ENCODE data around the gene MSANTD3.

Gene MSANTD3

GRCh38 chr9:100448266-100448665 is 21.3 kb downstream of the MSANTD3 start:
- TF ChIP-seq CTCF (IDR thresholded peaks at IDR 0.05; ENCODE audit: control insufficient read depth, extremely low read depth, insufficient read depth), result no peak
- DNase-seq (ENCODE audit: low read depth), result no peak
- H3K4me3 ChIP-seq (ENCODE audit: low read depth, low read length), result no peak overlapping the region

- H3K4me3 ChIP-seq (ENCODE audit: low read depth, low read length), result no peak overlapping the region
- TF ChIP-seq CTCF (IDR thresholded peaks at IDR 0.05; ENCODE audit: control insufficient read depth, extremely low read depth, insufficient read depth), result no peak
- DNase-seq (ENCODE audit: low read depth), result no peak
These were observed 22.5 kb downstream of the MSANTD3 start for GRCh38 chr9:100449420-100449819.

- no peak overlapping the region for H3K4me3 ChIP-seq (ENCODE audit: low read depth, low read length)
- DNase-seq (ENCODE audit: low read depth), result no peak
- TF ChIP-seq CTCF (IDR thresholded peaks at IDR 0.05; ENCODE audit: control insufficient read depth, extremely low read depth, insufficient read depth), result no peak
These were observed 26.0 kb downstream of the MSANTD3 start for GRCh38 chr9:100452894-100453293.

- no peak overlapping the region for H3K4me3 ChIP-seq (ENCODE audit: low read depth, low read length)
- DNase-seq (ENCODE audit: low read depth), result no peak
- TF ChIP-seq CTCF (IDR thresholded peaks at IDR 0.05; ENCODE audit: control insufficient read depth, extremely low read depth, insufficient read depth), result no peak
These were observed 28.5 kb downstream of the MSANTD3 start for GRCh38 chr9:100455470-100455869.

- TF ChIP-seq CTCF (IDR thresholded peaks at IDR 0.05; ENCODE audit: control insufficient read depth, extremely low read depth, insufficient read depth), result no peak
- DNase-seq (ENCODE audit: low read depth), result no peak
- H3K4me3 ChIP-seq (ENCODE audit: low read depth, low read length), result no peak overlapping the region
These were observed 30.6 kb downstream of the MSANTD3 start for GRCh38 chr9:100457517-100457916.

- DNase-seq (ENCODE audit: low read depth), result no peak
- TF ChIP-seq CTCF (IDR thresholded peaks at IDR 0.05; ENCODE audit: control insufficient read depth, extremely low read depth, insufficient read depth), result no peak
- no peak overlapping the region for H3K4me3 ChIP-seq (ENCODE audit: low read depth, low read length)
These were observed 33.0 kb downstream of the MSANTD3 start for GRCh38 chr9:100459963-100460362.

- no peak for TF ChIP-seq CTCF (IDR thresholded peaks at IDR 0.05; ENCODE audit: control insufficient read depth, extremely low read depth, insufficient read depth)
- DNase-seq (ENCODE audit: low read depth), result no peak
- H3K4me3 ChIP-seq (ENCODE audit: low read depth, low read length), result no peak overlapping the region
These were observed 38.3 kb downstream of the MSANTD3 start for GRCh38 chr9:100465274-100465673.

All from LNCaP clone FGC (cell line).